ENCODE measurements around the gene KCNC3. TPM values are rescaled to one million over a fixed set of nuclear protein-coding genes. Genes with fewer than 3 reads are reported as not detected.
A peak's percentile ranks its signal among the peaks of the same experiment; 100 is the strongest.

Gene KCNC3
- total and polyA plus RNA-seq, 10 of the 15 experiments (the other 5 are each of a cell fraction or from before 2014, with no cell fraction given): 0.08 to 3.8 (median 0.44) TPM; not detected in 2

DNA sequence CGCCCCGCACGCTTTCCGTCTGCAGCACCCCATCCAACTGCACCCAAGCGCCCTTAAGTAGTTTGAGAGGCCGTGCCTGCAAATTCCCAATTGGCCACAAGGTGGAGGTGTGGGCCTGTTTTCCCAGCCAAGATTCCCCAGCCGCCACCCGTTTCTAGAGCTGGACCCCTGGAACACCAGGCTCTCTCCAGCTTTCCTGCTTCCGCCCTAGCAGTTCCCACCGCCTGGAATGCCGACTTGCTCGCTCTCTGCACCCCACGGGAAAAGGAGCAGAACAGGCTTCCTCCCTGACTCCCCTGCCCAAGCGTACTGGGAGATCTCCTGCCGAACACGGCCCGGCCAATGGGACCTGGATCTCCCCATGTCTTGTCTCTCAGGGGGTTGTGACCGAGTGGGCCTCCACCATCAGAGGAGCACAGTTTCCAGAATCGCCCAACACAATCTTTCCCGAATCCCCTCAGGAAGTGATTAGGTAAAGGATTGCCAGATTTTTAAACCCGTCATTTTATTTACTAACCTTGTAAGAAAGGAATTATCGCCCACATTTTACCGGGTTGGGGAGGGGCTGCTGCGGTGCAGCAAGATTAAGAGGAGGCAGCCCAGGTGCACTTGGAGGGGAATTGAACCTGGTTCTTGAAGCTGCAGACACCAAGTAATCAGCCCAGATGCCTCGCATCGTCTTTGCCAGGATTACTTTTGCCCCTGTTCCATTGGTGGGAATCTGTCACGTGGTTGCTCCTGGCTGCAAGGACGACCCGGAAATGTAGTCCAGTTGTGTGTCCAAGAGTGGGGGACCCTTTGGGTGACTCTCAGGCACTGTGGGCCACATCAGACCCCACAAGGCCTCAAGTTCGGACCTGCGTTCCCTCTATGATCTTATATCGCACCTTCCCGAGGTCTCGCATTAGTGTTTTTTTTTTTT, 39.7 kb upstream of the KCNC3 start (continued):
- TF ChIP-seq, protein P1, sequence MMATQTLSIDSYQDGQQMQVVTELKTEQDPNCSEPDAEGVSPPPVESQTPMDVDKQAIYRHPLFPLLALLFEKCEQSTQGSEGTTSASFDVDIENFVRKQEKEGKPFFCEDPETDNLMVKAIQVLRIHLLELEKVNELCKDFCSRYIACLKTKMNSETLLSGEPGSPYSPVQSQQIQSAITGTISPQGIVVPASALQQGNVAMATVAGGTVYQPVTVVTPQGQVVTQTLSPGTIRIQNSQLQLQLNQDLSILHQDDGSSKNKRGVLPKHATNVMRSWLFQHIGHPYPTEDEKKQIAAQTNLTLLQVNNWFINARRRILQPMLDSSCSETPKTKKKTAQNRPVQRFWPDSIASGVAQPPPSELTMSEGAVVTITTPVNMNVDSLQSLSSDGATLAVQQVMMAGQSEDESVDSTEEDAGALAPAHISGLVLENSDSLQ (IDR thresholded peaks at IDR 0.05): 0 out of 2 replicates have a peak, but pooled peaks have one; percentile 8
- TF ChIP-seq TAF1 (IDR thresholded peaks at IDR 0.05; ENCODE audit: borderline replicate concordance, low read depth, low read length) (peak; percentile 71), JUNB (IDR thresholded peaks at IDR 0.05) (no peak), POLR2AphosphoS5 (IDR thresholded peaks at IDR 0.05; ENCODE audit: low read length) (peak; percentile 79), RBBP5 (conservative IDR thresholded peaks at IDR 0.05) (no peak), CREB1 (IDR thresholded peaks at IDR 0.05; ENCODE audit: low read depth) (no peak), YY1 (IDR thresholded peaks at IDR 0.05; ENCODE audit: low read depth, low read length) (0 out of 2 replicates have a peak, but pooled peaks have one; percentile 19), BCL11A (IDR thresholded peaks at IDR 0.05; ENCODE audit: low read depth, low read length) (no peak), SUPT20H (IDR thresholded peaks at IDR 0.05; ENCODE audit: borderline replicate concordance, control insufficient read depth, low read depth, low read length) (no peak), RCOR1 (conservative IDR thresholded peaks at IDR 0.05; ENCODE audit: low read depth, low read length) (0 out of 2 replicates have a peak, but pooled peaks have one; percentile 13), ATF7 (IDR thresholded peaks at IDR 0.05; ENCODE audit: low read depth) (peak; percentile 36; the same call in 1 of the 2 replicates), BRCA1 (IDR thresholded peaks at IDR 0.05; ENCODE audit: low read depth, low read length) (no peak), TARDBP (IDR thresholded peaks at IDR 0.05; ENCODE audit: borderline replicate concordance) (no peak), BHLHE40 (IDR thresholded peaks at IDR 0.05; ENCODE audit: borderline replicate concordance in 1 of 2, low read depth in 2 of 2, low read length in 1 of 2) (no peak; a peak in 1 of 4 replicates), HDGF (IDR thresholded peaks at IDR 0.05) (no peak), STAT1 (conservative IDR thresholded peaks at IDR 0.05) (no peak), ZSCAN29 (IDR thresholded peaks at IDR 0.05) (no peak), POLR2A (IDR thresholded peaks at IDR 0.05; ENCODE audit: low read depth, low read length) (peak; percentile 69)
- TF ChIP-seq, protein P2, sequence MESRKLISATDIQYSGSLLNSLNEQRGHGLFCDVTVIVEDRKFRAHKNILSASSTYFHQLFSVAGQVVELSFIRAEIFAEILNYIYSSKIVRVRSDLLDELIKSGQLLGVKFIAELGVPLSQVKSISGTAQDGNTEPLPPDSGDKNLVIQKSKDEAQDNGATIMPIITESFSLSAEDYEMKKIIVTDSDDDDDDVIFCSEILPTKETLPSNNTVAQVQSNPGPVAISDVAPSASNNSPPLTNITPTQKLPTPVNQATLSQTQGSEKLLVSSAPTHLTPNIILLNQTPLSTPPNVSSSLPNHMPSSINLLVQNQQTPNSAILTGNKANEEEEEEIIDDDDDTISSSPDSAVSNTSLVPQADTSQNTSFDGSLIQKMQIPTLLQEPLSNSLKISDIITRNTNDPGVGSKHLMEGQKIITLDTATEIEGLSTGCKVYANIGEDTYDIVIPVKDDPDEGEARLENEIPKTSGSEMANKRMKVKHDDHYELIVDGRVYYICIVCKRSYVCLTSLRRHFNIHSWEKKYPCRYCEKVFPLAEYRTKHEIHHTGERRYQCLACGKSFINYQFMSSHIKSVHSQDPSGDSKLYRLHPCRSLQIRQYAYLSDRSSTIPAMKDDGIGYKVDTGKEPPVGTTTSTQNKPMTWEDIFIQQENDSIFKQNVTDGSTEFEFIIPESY (IDR thresholded peaks at IDR 0.05): no peak
- TF ChIP-seq, protein P3, sequence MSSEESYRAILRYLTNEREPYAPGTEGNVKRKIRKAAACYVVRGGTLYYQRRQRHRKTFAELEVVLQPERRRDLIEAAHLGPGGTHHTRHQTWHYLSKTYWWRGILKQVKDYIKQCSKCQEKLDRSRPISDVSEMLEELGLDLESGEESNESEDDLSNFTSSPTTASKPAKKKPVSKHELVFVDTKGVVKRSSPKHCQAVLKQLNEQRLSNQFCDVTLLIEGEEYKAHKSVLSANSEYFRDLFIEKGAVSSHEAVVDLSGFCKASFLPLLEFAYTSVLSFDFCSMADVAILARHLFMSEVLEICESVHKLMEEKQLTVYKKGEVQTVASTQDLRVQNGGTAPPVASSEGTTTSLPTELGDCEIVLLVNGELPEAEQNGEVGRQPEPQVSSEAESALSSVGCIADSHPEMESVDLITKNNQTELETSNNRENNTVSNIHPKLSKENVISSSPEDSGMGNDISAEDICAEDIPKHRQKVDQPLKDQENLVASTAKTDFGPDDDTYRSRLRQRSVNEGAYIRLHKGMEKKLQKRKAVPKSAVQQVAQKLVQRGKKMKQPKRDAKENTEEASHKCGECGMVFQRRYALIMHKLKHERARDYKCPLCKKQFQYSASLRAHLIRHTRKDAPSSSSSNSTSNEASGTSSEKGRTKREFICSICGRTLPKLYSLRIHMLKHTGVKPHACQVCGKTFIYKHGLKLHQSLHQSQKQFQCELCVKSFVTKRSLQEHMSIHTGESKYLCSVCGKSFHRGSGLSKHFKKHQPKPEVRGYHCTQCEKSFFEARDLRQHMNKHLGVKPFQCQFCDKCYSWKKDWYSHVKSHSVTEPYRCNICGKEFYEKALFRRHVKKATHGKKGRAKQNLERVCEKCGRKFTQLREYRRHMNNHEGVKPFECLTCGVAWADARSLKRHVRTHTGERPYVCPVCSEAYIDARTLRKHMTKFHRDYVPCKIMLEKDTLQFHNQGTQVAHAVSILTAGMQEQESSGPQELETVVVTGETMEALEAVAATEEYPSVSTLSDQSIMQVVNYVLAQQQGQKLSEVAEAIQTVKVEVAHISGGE (CRISPR knock-in tag; IDR thresholded peaks at IDR 0.05): no peak
- TF ChIP-seq, protein P4, sequence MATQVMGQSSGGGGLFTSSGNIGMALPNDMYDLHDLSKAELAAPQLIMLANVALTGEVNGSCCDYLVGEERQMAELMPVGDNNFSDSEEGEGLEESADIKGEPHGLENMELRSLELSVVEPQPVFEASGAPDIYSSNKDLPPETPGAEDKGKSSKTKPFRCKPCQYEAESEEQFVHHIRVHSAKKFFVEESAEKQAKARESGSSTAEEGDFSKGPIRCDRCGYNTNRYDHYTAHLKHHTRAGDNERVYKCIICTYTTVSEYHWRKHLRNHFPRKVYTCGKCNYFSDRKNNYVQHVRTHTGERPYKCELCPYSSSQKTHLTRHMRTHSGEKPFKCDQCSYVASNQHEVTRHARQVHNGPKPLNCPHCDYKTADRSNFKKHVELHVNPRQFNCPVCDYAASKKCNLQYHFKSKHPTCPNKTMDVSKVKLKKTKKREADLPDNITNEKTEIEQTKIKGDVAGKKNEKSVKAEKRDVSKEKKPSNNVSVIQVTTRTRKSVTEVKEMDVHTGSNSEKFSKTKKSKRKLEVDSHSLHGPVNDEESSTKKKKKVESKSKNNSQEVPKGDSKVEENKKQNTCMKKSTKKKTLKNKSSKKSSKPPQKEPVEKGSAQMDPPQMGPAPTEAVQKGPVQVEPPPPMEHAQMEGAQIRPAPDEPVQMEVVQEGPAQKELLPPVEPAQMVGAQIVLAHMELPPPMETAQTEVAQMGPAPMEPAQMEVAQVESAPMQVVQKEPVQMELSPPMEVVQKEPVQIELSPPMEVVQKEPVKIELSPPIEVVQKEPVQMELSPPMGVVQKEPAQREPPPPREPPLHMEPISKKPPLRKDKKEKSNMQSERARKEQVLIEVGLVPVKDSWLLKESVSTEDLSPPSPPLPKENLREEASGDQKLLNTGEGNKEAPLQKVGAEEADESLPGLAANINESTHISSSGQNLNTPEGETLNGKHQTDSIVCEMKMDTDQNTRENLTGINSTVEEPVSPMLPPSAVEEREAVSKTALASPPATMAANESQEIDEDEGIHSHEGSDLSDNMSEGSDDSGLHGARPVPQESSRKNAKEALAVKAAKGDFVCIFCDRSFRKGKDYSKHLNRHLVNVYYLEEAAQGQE (IDR thresholded peaks at IDR 0.05; ENCODE audit: low read depth, low read length): no peak
